ENCODE measurements around the gene DACT2. TPM values are rescaled to one million over a fixed set of nuclear protein-coding genes. Genes with fewer than 3 reads are reported as not detected.
"Not testable (repeated sequence)": the region's sequence is repeated elsewhere in the genome, so short reads cannot be mapped to it uniquely, and the experiment has no call there.

The DACT2 gene
- total RNA-seq, 3 donors from 2014 or later (not counting 1 experiment from before 2014, with no cell fraction given) = not detected

DNA sequence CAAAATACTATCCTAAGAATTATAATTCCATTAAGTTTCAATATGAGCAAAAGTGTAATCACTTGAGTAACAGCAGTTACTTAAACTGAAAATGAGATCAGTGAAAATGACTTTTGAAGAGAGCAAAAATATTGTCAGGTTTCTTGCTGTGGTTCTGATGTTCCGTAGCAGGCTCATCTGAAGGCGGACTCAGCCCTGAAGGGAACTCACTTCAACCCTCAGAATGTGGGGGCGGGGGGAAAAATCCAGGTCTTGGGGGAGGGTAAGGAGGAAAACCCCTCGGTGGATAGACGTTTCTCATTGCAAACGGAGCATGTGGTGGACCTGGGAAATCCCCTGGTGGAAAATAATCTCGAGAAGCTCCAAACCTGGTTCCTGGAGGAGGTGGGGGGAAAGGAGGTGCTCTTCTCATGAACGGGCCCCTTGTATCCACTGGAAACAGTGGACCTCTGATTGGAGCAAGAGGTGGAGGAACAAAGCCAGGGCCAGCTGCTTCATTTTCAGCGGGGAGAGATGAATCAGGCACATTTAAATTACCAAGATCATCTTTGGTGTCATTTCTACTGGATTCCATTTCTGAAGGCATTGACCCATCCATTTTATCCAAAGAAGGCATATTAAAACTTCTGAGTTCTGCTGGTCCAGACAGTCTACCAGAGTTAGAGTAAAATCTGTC lies 32.7 kb downstream of the DACT2 start:
- H3K4me3 ChIP-seq (ENCODE audit: low read length); H3K4me3 Mint-ChIP-seq; H3K36me3 Mint-ChIP-seq: not testable (repeated sequence)

DNA sequence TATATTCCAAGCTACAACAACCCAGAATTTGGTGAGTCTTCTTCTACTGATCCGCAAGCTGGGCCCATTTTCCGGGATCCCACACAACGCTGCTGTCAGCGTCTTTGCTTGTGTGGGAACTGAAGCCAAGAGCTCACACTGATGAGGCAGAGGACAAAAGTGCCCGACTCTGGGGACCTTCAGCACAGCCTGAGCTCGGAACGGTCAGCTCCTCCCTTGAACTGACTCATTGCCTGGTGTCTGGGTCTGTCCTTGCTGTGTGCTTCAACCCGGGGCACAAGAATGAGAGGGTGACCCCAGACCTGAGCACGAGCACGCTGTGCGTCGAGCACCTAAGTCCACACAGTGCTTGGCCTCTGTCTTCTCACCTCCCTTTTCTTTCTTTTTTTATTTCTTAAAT lies 33.5 kb downstream of the DACT2 start:
- Histone ChIP-seq H3K9me3 (ENCODE audit: control insufficient read depth, insufficient read depth, low read length) (no peaks in the 10 kb centered on the region), H3K27ac (ENCODE audit: low read length) (no peak overlapping the region), H3K27me3 (ENCODE audit: control insufficient read depth, insufficient read depth, low read length) (no peaks in the 10 kb centered on the region), H3K4me3 (ENCODE audit: low read length) (no peak overlapping the region), H3K4me1 (ENCODE audit: control insufficient read depth, insufficient read depth, low read length) (no peaks in the 10 kb centered on the region), H3K36me3 (ENCODE audit: control insufficient read depth, insufficient read depth, low read length) (no peaks in the 10 kb centered on the region)
- H3K27me3 Mint-ChIP-seq (ENCODE audit: low read depth in 2 of 2) = peaks cover 2 to 22% of the 10 kb centered on the region in 2 donors
- no peak for TF ChIP-seq CTCF (IDR thresholded peaks at IDR 0.05)
- intact Hi-C loops (cut with micrococcal nuclease) = no loop called here
- no peaks in the 10 kb centered on the region for H3K36me3 Mint-ChIP-seq
- 81% methylated on average over 12 of the region's 12 CpGs for WGBS (ENCODE audit: insufficient coverage)
- no peaks in the 10 kb centered on the region for H3K4me1 Mint-ChIP-seq
- H3K27ac Mint-ChIP-seq = no peak overlapping the region
- ATAC-seq = no peak
- DNase-seq = no peak
- no peak overlapping the region for H3K4me3 Mint-ChIP-seq
- no peaks in the 10 kb centered on the region for H3K9me3 Mint-ChIP-seq

More for the DNA sequence above, 32.7 kb downstream of the DACT2 start:
- H3K27me3 ChIP-seq (ENCODE audit: control insufficient read depth, insufficient read depth, low read length); DNase-seq; ATAC-seq; H3K36me3 ChIP-seq (ENCODE audit: control insufficient read depth, insufficient read depth, low read length); H3K27ac ChIP-seq (ENCODE audit: low read length); H3K27ac Mint-ChIP-seq; H3K4me1 Mint-ChIP-seq; H3K9me3 ChIP-seq (ENCODE audit: control insufficient read depth, insufficient read depth, low read length); H3K4me1 ChIP-seq (ENCODE audit: control insufficient read depth, insufficient read depth, low read length); intact Hi-C loops (cut with micrococcal nuclease); H3K9me3 Mint-ChIP-seq: not testable (repeated sequence)
- H3K27me3 Mint-ChIP-seq (ENCODE audit: low read depth in 2 of 2) = peaks cover 2 to 22% of the 10 kb centered on the region in 2 donors
- 74% methylated on average over 8 of the region's 9 CpGs for WGBS (ENCODE audit: insufficient coverage)

- intact Hi-C loops (cut with micrococcal nuclease) = no loop called here
- no peaks in the 10 kb centered on the region for H3K9me3 Mint-ChIP-seq
- H3K4me1 Mint-ChIP-seq = no peaks in the 10 kb centered on the region
- 93% methylated on average over 21 of the region's 21 CpGs for WGBS (ENCODE audit: insufficient coverage)
- no peak overlapping the region for H3K4me3 ChIP-seq (ENCODE audit: low read length)
- ATAC-seq = no peak
- no peak overlapping the region for H3K4me3 Mint-ChIP-seq
- H3K27ac ChIP-seq (ENCODE audit: low read length) = no peak overlapping the region
- no peaks in the 10 kb centered on the region for H3K4me1 ChIP-seq (ENCODE audit: control insufficient read depth, insufficient read depth, low read length)
- H3K36me3 Mint-ChIP-seq = no peaks in the 10 kb centered on the region
- no peaks in the 10 kb centered on the region for H3K36me3 ChIP-seq (ENCODE audit: control insufficient read depth, insufficient read depth, low read length)
- no peaks in the 10 kb centered on the region for H3K9me3 ChIP-seq (ENCODE audit: control insufficient read depth, insufficient read depth, low read length)
- H3K27me3 Mint-ChIP-seq (ENCODE audit: low read depth in 2 of 2) = peaks cover 2 to 22% of the 10 kb centered on the region in 2 donors
- DNase-seq = no peak
- H3K27me3 ChIP-seq (ENCODE audit: control insufficient read depth, insufficient read depth, low read length) = no peaks in the 10 kb centered on the region
- TF ChIP-seq CTCF (IDR thresholded peaks at IDR 0.05) = no peak
- H3K27ac Mint-ChIP-seq = no peak overlapping the region
Observed at GRCh38 chr6:168285456-168285855, 34.1 kb downstream of the DACT2 start.

DNA sequence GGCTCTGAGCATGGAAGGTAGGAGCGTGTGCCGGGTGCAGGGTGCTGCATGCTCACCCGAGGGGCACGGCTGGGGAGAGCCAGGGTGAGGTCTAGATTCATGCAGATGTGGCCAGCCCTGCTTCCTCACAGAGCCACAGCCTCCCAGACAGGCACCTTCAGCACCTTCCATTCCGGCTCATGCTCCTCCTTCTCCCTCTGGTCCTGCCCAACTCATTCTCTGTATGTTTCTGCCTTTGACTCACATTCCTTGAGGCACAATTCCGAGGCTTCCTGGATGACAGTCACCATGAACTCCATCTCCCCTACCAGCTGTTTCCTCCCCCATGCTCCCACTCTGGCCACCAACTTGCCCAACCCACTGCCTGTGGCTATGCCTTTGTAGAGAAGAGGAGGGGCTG lies 35.4 kb downstream of the DACT2 start:
- WGBS (ENCODE audit: insufficient coverage) = 76% methylated on average over 6 of the region's 6 CpGs
- no peaks in the 10 kb centered on the region for H3K27me3 ChIP-seq (ENCODE audit: control insufficient read depth, insufficient read depth, low read length)
- no peaks in the 10 kb centered on the region for H3K9me3 Mint-ChIP-seq
- H3K36me3 Mint-ChIP-seq = no peaks in the 10 kb centered on the region
- no peaks in the 10 kb centered on the region for H3K9me3 ChIP-seq (ENCODE audit: control insufficient read depth, insufficient read depth, low read length)
- H3K27me3 Mint-ChIP-seq (ENCODE audit: low read depth in 2 of 2) = peaks cover 2 to 22% of the 10 kb centered on the region in 2 donors
- intact Hi-C loops (cut with micrococcal nuclease) = no loop called here
- H3K4me3 ChIP-seq (ENCODE audit: low read length) = no peak overlapping the region
- DNase-seq = no peak
- H3K27ac ChIP-seq (ENCODE audit: low read length) = no peak overlapping the region
- H3K4me1 Mint-ChIP-seq = no peaks in the 10 kb centered on the region
- no peak overlapping the region for H3K27ac Mint-ChIP-seq
- no peak overlapping the region for H3K4me3 Mint-ChIP-seq
- no peaks in the 10 kb centered on the region for H3K36me3 ChIP-seq (ENCODE audit: control insufficient read depth, insufficient read depth, low read length)
- TF ChIP-seq CTCF (IDR thresholded peaks at IDR 0.05) = no peak
- no peaks in the 10 kb centered on the region for H3K4me1 ChIP-seq (ENCODE audit: control insufficient read depth, insufficient read depth, low read length)
- no peak for ATAC-seq
